Activated CD4-positive, alpha-beta T cell treated with anti-CD3 and anti-CD28 coated beads, Interleukin-2, amount 10 ng/mL, durations not matched to agents 7 days and 5 days (primary cell): ENCODE measurements around the gene NMNAT1. TPM values are rescaled to one million over a fixed set of nuclear protein-coding genes. Genes with fewer than 3 reads are reported as not detected.
"Not testable (repeated sequence)": the region's sequence is repeated elsewhere in the genome, so short reads cannot be mapped to it uniquely, and the experiment has no call there.

Experiments used
- CTCF ChIA-PET: fragments of 350-600 bp; sonication (Branson Sonifier 250); formaldehyde crosslinking; loops from one replicate; lab custom pipeline; 2021; ENCODE audit warnings: antibody characterized with exemption; lab: Charles Lee
- POLR2A ChIA-PET: fragments of 350-600 bp; sonication (Branson Sonifier 250); formaldehyde crosslinking; loops from one replicate; lab custom pipeline; 2021; ENCODE audit warnings: antibody characterized with exemption; lab: Charles Lee
- DNase-seq: peaks from one replicate; pipeline ENCODE4 v3.0.0-alpha.2; 2020
- H3K27ac Mint-ChIP-seq: one replicate; pipeline ENCODE4 v1.8.0; 2021; ENCODE audit warnings: mild to moderate bottlenecking, moderate library complexity, mixed read lengths
- H3K27me3 Mint-ChIP-seq: one replicate; pipeline ENCODE4 v1.8.0; 2021; ENCODE audit warnings: mixed read lengths
- H3K36me3 Mint-ChIP-seq: one replicate; pipeline ENCODE4 v1.8.0; 2021; ENCODE audit warnings: low read depth, mixed read lengths
- H3K4me1 Mint-ChIP-seq: one replicate; pipeline ENCODE4 v1.8.0; 2021; ENCODE audit warnings: mixed read lengths
- H3K4me3 Mint-ChIP-seq: one replicate; pipeline ENCODE4 v1.8.0; 2021; ENCODE audit warnings: mild to moderate bottlenecking, moderate library complexity, mixed read lengths
- H3K9me3 Mint-ChIP-seq: one replicate; pipeline ENCODE4 v1.8.0; 2021; ENCODE audit warnings: mixed read lengths
- microRNA-seq: library from miRNA; unstranded; fragments of <30 nt; microRNA quantifications from one replicate; pipeline ENCODE4 v1.2.0, GENCODE V29; 2021; ENCODE audit warnings: borderline microRNAs expressed, borderline replicate concordance
- total RNA-seq, 2 experiments: library from RNA; stranded (reverse); gene quantifications; one replicate each; pipeline ENCODE4 v1.2.3, GENCODE V29; 2021

NMNAT1 gene
- total RNA-seq, 2 experiments from 2014 or later: 6.3 to 7.9 TPM

DNA sequence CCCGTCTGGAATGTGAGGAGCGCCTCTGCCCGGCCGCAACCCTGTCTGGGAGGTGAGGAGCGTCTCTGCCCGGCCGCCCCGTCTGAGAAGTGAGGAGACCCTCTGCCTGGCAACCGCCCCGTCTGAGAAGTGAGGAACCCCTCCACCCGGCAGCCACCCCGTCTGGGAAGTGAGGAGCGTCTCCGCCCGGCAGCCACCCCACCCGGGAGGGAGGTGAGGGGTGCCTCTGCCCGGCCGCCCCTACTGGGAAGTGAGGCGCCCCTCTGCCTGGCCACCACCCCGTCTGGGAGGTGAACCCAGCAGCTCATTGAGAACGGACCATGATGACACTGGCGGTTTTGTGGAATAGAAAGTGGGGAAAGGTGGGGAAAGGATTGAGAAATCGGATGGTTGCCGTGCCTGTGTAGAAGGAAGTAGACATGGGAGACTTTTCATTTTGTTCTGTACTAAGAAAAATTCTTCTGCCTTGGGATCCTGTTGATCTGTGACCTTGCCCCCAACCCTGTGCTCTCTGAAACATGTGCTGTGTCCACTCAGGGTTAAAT is 85.8 kb downstream of the NMNAT1 start:
- H3K4me3 Mint-ChIP-seq, DNase-seq, POLR2A ChIA-PET, H3K27me3 Mint-ChIP-seq, H3K27ac Mint-ChIP-seq, H3K36me3 Mint-ChIP-seq, CTCF ChIA-PET, H3K9me3 Mint-ChIP-seq: not testable (repeated sequence)
- peaks cover 11% of the 10 kb centered on the region for H3K4me1 Mint-ChIP-seq

DNA sequence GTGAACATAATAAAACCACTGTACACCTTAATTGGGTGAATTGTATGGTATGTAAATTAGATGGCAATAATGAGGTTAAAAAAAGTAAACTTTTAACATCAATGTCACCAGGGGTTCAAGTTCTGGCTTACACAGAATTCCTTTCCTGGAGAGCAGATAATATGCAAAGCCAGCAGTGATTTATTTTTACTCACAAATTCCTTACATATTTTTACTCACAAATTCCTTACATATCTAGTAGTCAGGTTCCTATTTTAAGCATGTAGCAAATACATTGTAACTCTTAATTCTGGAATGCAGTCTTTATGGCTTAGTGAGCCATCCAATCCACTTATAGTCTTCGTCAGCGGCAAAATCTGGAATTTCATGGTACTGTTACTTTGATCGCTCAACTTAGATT is 88.2 kb downstream of the NMNAT1 start:
- H3K36me3 Mint-ChIP-seq: peaks cover 1% of the 10 kb centered on the region
- H3K27ac Mint-ChIP-seq: no peak overlapping the region
- no peak overlapping the region for H3K4me3 Mint-ChIP-seq
- no peaks in the 10 kb centered on the region for H3K9me3 Mint-ChIP-seq
- ChIA-PET POLR2A (no interaction called here), CTCF (interaction anchor here (1.2 kb wide), 1 partner anchor 121 kb away, joined by 3 read pairs; no protein-coding TSS in a partner anchor)
- DNase-seq: no peak
- peaks cover 25% of the 10 kb centered on the region for H3K4me1 Mint-ChIP-seq
- no peaks in the 10 kb centered on the region for H3K27me3 Mint-ChIP-seq

DNA sequence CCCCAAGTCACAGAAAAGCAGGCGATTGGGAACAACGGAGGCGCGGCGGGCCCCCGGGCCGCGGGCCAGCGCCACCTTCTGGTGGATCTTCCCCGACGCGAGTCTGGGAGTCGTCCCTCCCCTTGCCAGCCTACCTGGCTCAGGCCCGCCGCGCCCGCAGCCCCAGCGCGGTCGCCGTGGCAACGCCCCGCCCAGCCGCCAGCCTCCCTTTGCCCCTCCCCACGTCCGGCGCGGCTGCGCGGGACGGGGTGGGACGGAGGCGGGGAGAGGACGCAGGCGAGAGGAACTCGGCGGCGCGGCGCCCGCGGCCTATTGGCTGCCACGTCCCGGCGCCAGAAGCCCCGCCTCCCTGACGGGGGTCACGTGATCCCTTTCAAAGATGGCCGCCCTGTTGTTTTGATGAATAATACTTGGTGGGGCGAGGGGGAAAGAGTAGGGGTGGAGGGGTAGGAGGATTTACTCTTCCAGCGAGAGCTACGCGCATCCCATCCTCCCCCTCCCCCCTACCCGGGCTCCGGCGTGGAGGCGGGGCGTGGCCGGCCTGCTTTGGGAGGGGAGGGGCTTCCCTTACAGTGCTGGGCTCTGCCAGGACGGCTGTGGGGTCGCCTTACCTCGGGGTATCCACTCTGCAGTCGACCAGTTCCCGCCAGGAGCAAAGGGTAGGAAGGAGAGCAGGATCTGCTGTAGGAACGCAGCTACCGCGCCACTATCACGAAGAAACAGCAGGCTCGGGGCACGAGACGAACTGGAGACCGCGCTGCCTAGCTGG is 89.5 kb downstream of the NMNAT1 start, which contains the start of gene UBE4B:
UBE4B (plus strand) TSS at position 369 of the 769 bp plus-strand sequence. CDS start 713 bp downstream, outside the sequence.
- DNase-seq: peak; percentile 97
- Mint-ChIP-seq H3K4me1 (peaks cover 25% of the 10 kb centered on the region), H3K4me3 (peak within 1 kb of the TSS; percentile 97), H3K9me3 (no peaks in the 10 kb centered on the region), H3K27ac (peak within 1 kb of the TSS; percentile 96), H3K36me3 (peaks cover 2% of the 10 kb centered on the region), H3K27me3 (no peaks in the 10 kb centered on the region)
- POLR2A ChIA-PET: interaction anchor here (0.6 kb wide), 1 partner anchor 25 kb away, joined by 9 read pairs; no protein-coding TSS in a partner anchor
- CTCF ChIA-PET: no interaction called here

DNA sequence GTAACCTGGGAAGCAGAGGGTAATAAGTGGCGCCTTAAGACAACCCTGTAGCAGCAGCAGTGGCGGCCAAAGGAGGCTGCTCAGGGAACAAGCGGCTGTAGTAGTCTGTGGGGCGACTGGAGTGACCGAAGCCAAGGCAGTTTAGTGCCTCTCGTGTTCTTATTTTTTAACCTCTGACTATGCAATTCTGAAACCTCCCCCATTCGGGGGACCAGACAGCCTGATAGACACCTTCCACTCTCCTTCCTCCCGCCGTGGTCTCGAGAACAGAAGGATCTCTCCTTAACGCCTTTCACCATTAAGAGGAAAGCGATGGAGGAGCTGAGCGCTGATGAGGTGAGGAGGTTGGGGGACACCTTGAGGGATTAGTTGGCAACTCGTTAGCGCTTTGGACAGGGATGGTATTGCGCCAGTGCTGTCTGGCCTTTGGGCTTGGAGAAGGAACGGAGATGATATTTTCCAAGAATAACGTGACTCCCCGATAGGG is 90.1 kb downstream of the NMNAT1 start:
- peaks cover 25% of the 10 kb centered on the region for H3K4me1 Mint-ChIP-seq
- H3K9me3 Mint-ChIP-seq: no peaks in the 10 kb centered on the region
- POLR2A ChIA-PET: no interaction called here
- CTCF ChIA-PET: no interaction called here
- DNase-seq: peak; percentile 32
- peaks cover 4% of the 10 kb centered on the region for H3K36me3 Mint-ChIP-seq
- peak overlapping the region; percentile 96 for H3K27ac Mint-ChIP-seq
- no peaks in the 10 kb centered on the region for H3K27me3 Mint-ChIP-seq
- peak overlapping the region; percentile 97 for H3K4me3 Mint-ChIP-seq

Small RNA genes lying within 50 kb of the gene (microRNA-seq; reads per million reads assigned to microRNA genes)
- gene MIR5697: not detected

Other genes starting within 250 kb of the NMNAT1 start
- gene CLSTN1, start 119.5 kb upstream of the NMNAT1 start, total RNA-seq: 100 to 1,000 TPM; 121 to 134 TPM
- gene CTNNBIP1, start 33.2 kb upstream of the NMNAT1 start, total RNA-seq: 10 to 100 TPM; 12.2 to 13.9 TPM
- gene LZIC, start 84 bp upstream of the NMNAT1 start, total RNA-seq: 10 to 100 TPM; 25.7 to 28.0 TPM
- gene RBP7, start 53.8 kb downstream of the NMNAT1 start, total RNA-seq: not detected
- 10 to 100 TPM; 30.9 to 38.4 TPM for gene UBE4B, start 89.5 kb downstream of the NMNAT1 start, total RNA-seq